Stimulated activated CD4-positive, alpha-beta T cell treated with anti-CD3 and anti-CD28 coated beads, Interleukin-1b, Interleukin-23, amount 100 ng/mL, for 48 hours (primary cell): ENCODE data around the gene ST6GALNAC5.

Experiments
- DNase-seq: peaks from one replicate; pipeline ENCODE4 v3.0.0-alpha.2; 2020

Gene ST6GALNAC5

GRCh38 chr1:77015748-77016341 lies 148.6 kb downstream of the ST6GALNAC5 start:
- no peak for DNase-seq

- DNase-seq, result no peak
Observed at GRCh38 chr1:77016386-77016985, 149.2 kb downstream of the ST6GALNAC5 start.

GRCh38 chr1:77018311-77018710 lies 151.0 kb downstream of the ST6GALNAC5 start:
- no peak for DNase-seq

GRCh38 chr1:77018761-77019160 lies 151.5 kb downstream of the ST6GALNAC5 start:
- DNase-seq, result no peak

- DNase-seq, result no peak
Observed at GRCh38 chr1:77021732-77022131, 154.5 kb downstream of the ST6GALNAC5 start.

GRCh38 chr1:77024500-77024899 lies 157.2 kb downstream of the ST6GALNAC5 start:
- no peak for DNase-seq

- DNase-seq, result no peak
Observed at GRCh38 chr1:77025599-77025998, 158.3 kb downstream of the ST6GALNAC5 start.

- no peak for DNase-seq
Observed at GRCh38 chr1:77026135-77026534, 158.9 kb downstream of the ST6GALNAC5 start.

- no peak for DNase-seq
Observed at GRCh38 chr1:77026640-77027039, 159.4 kb downstream of the ST6GALNAC5 start.

GRCh38 chr1:77027847-77028246 lies 160.6 kb downstream of the ST6GALNAC5 start:
- DNase-seq, result no peak

GRCh38 chr1:77030401-77031105 lies 163.3 kb downstream of the ST6GALNAC5 start:
- DNase-seq, result no peak

GRCh38 chr1:77031106-77031662 lies 163.9 kb downstream of the ST6GALNAC5 start:
- no peak for DNase-seq

- no peak for DNase-seq
Observed at GRCh38 chr1:77036560-77036959, 169.3 kb downstream of the ST6GALNAC5 start.

- DNase-seq, result no peak
Observed at GRCh38 chr1:77037038-77037437, 169.8 kb downstream of the ST6GALNAC5 start.

- DNase-seq, result peak; percentile 2
Observed at GRCh38 chr1:77038000-77038399, 170.7 kb downstream of the ST6GALNAC5 start.

- DNase-seq, result no peak
Observed at GRCh38 chr1:77039111-77039510, 171.8 kb downstream of the ST6GALNAC5 start.

GRCh38 chr1:77039739-77040138 lies 172.5 kb downstream of the ST6GALNAC5 start:
- no peak for DNase-seq

- DNase-seq, result no peak
Observed at GRCh38 chr1:77040826-77041225, 173.5 kb downstream of the ST6GALNAC5 start.

GRCh38 chr1:77044133-77044849 lies 177.0 kb downstream of the ST6GALNAC5 start:
- peak; percentile 15 for DNase-seq

GRCh38 chr1:77047575-77047974 lies 180.3 kb downstream of the ST6GALNAC5 start:
- no peak for DNase-seq

- no peak for DNase-seq
Observed at GRCh38 chr1:77047978-77048614, 180.8 kb downstream of the ST6GALNAC5 start.

GRCh38 chr1:77048615-77049005 lies 181.3 kb downstream of the ST6GALNAC5 start:
- DNase-seq, result no peak

- DNase-seq, result no peak
Observed at GRCh38 chr1:77051425-77051824, 184.1 kb downstream of the ST6GALNAC5 start.
